Measurements from ENCODE around the gene SFXN5. TPM values are rescaled to one million over a fixed set of nuclear protein-coding genes. Genes with fewer than 3 reads are reported as not detected.

SFXN5 gene
- total and polyA plus RNA-seq, 2 donors (not counting 1 experiment from before 2014, with no cell fraction given), result 5.8 to 13.9 TPM

- Histone ChIP-seq H3K27me3 (ENCODE audit: control insufficient read depth, insufficient read depth, low read length) (peaks cover 90% of the 10 kb centered on the region), H3K4me2 (ENCODE audit: extremely low read depth, insufficient read depth, low read length) (no peak overlapping the region), H2AFZ (ENCODE audit: low read length) (no peak overlapping the region), H3K27ac (ENCODE audit: insufficient read depth, low read length) (no peak overlapping the region), H3K79me2 (ENCODE audit: control insufficient read depth, insufficient read depth, low read length) (no peaks in the 10 kb centered on the region), H4K20me1 (ENCODE audit: control insufficient read depth, extremely low read depth, insufficient read depth, low read length) (no peaks in the 10 kb centered on the region), H3K9me3 (ENCODE audit: control insufficient read depth, insufficient read depth, low read depth, low read length) (no peaks in the 10 kb centered on the region), H3K4me1 (ENCODE audit: control insufficient read depth, extremely low read depth, insufficient read depth, low read length) (no peaks in the 10 kb centered on the region), H3K36me3 (ENCODE audit: control insufficient read depth, insufficient read depth, low read length) (no peaks in the 10 kb centered on the region), H3K4me3 (replicated peaks in 1 of 4; ENCODE audit: control extremely low read depth in 1 of 4, insufficient read depth in 1 of 4, low read depth in 3 of 4, low read length in 4 of 4) (no peak overlapping the region), H3K9ac (ENCODE audit: insufficient read depth, low read length) (no peak overlapping the region)
- DNase-seq (ENCODE audit: low read depth in 2 of 2), result no peak
- TF ChIP-seq EZH2 (IDR thresholded peaks at IDR 0.05; ENCODE audit: low read length, missing control alignments), result no peak
- TF ChIP-seq, protein P1, sequence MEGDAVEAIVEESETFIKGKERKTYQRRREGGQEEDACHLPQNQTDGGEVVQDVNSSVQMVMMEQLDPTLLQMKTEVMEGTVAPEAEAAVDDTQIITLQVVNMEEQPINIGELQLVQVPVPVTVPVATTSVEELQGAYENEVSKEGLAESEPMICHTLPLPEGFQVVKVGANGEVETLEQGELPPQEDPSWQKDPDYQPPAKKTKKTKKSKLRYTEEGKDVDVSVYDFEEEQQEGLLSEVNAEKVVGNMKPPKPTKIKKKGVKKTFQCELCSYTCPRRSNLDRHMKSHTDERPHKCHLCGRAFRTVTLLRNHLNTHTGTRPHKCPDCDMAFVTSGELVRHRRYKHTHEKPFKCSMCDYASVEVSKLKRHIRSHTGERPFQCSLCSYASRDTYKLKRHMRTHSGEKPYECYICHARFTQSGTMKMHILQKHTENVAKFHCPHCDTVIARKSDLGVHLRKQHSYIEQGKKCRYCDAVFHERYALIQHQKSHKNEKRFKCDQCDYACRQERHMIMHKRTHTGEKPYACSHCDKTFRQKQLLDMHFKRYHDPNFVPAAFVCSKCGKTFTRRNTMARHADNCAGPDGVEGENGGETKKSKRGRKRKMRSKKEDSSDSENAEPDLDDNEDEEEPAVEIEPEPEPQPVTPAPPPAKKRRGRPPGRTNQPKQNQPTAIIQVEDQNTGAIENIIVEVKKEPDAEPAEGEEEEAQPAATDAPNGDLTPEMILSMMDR (conservative IDR thresholded peaks at IDR 0.05 in 1 of 2, IDR thresholded peaks at IDR 0.05 in 1 of 2; ENCODE audit: low read depth in 1 of 2, low read length in 2 of 2), result no peak
Measured at GRCh38 chr2:72921088-72921851, 150.2 kb downstream of the SFXN5 start.

GRCh38 chr2:72920318-72921087 is 151.0 kb downstream of the SFXN5 start:
- H3K79me2 ChIP-seq (ENCODE audit: control insufficient read depth, insufficient read depth, low read length), result no peaks in the 10 kb centered on the region
- no peak overlapping the region for H3K27ac ChIP-seq (ENCODE audit: insufficient read depth, low read length)
- peak; percentile 99 for TF ChIP-seq EZH2 (IDR thresholded peaks at IDR 0.05; ENCODE audit: low read length, missing control alignments)
- TF ChIP-seq, protein P1 (conservative IDR thresholded peaks at IDR 0.05 in 1 of 2, IDR thresholded peaks at IDR 0.05 in 1 of 2; ENCODE audit: low read depth in 1 of 2, low read length in 2 of 2), result no peak
- no peaks in the 10 kb centered on the region for H3K4me1 ChIP-seq (ENCODE audit: control insufficient read depth, extremely low read depth, insufficient read depth, low read length)
- H3K4me2 ChIP-seq (ENCODE audit: extremely low read depth, insufficient read depth, low read length), result peak overlapping the region; percentile 64
- peak overlapping the region in 2 of 4 experiments; percentile 4 to 17 for H3K4me3 ChIP-seq (replicated peaks in 1 of 4; ENCODE audit: control extremely low read depth in 1 of 4, insufficient read depth in 1 of 4, low read depth in 3 of 4, low read length in 4 of 4)
- peak; percentile 32 to 33 for DNase-seq (ENCODE audit: low read depth in 2 of 2)
- no peaks in the 10 kb centered on the region for H4K20me1 ChIP-seq (ENCODE audit: control insufficient read depth, extremely low read depth, insufficient read depth, low read length)
- no peak overlapping the region for H2AFZ ChIP-seq (ENCODE audit: low read length)
- no peak overlapping the region for H3K9ac ChIP-seq (ENCODE audit: insufficient read depth, low read length)
- no peaks in the 10 kb centered on the region for H3K9me3 ChIP-seq (ENCODE audit: control insufficient read depth, insufficient read depth, low read depth, low read length)
- no peaks in the 10 kb centered on the region for H3K36me3 ChIP-seq (ENCODE audit: control insufficient read depth, insufficient read depth, low read length)
- peaks cover 93% of the 10 kb centered on the region for H3K27me3 ChIP-seq (ENCODE audit: control insufficient read depth, insufficient read depth, low read length)

Data from fibroblast of lung (primary cell).